Mesenchymal stem cell (in vitro differentiated cells and primary cell): Measurements from ENCODE around the gene NBPF4.
A peak's percentile ranks its signal among the peaks of the same experiment; 100 is the strongest.
"Not testable (repeated sequence)": the region's sequence is repeated elsewhere in the genome, so short reads cannot be mapped to it uniquely, and the experiment has no call there.

Experiments
- DNase-seq: peaks from one replicate; pipeline ENCODE4 v3.0.0-alpha.2; 2013
- H2AFZ ChIP-seq: one replicate; pipeline ENCODE4 v1.6.1; 2013; ENCODE audit warnings: low read depth, mild to moderate bottlenecking, control low read depth, inconsistent platforms, low read length, moderate library complexity
- H2AK5ac ChIP-seq: 2 replicates; pipeline ENCODE4 v1.6.1; 2013; ENCODE audit warnings: low read length, moderate library complexity, mild to moderate bottlenecking, inconsistent platforms; ENCODE audit not compliant: severe bottlenecking
- H2BK120ac ChIP-seq: one replicate; pipeline ENCODE4 v1.6.1; 2013; ENCODE audit warnings: low read depth, mild to moderate bottlenecking, inconsistent platforms, low read length, moderate library complexity
- H2BK12ac ChIP-seq, 2 experiments: one replicate each; pipeline ENCODE4 v1.6.1; 2013; ENCODE audit warnings: inconsistent platforms in 2 of 2, low read length in 2 of 2, mild to moderate bottlenecking in 2 of 2, moderate library complexity in 2 of 2, control low read depth in 1 of 2
- H2BK15ac ChIP-seq: one replicate; pipeline ENCODE4 v1.6.1; 2013; ENCODE audit warnings: mild to moderate bottlenecking, low read depth, inconsistent platforms; ENCODE audit not compliant: poor library complexity, severe bottlenecking
- H2BK5ac ChIP-seq: 2 replicates; pipeline ENCODE4 v1.6.1; 2013; ENCODE audit warnings: low read depth, mild to moderate bottlenecking, low read length, control low read depth, inconsistent platforms; ENCODE audit not compliant: poor library complexity, severe bottlenecking
- H3K14ac ChIP-seq, 2 experiments: one replicate each; pipeline ENCODE4 v1.6.1; 2013; ENCODE audit warnings: inconsistent platforms in 2 of 2, low read length in 2 of 2, control low read depth in 1 of 2, mild to moderate bottlenecking in 1 of 2, moderate library complexity in 1 of 2
- H3K18ac ChIP-seq, 2 experiments: one replicate each; pipeline ENCODE4 v1.6.1; 2013; ENCODE audit warnings: inconsistent platforms in 2 of 2, low read length in 2 of 2, control low read depth in 1 of 2, low read depth in 1 of 2, mild to moderate bottlenecking in 1 of 2
- H3K23ac ChIP-seq, 2 experiments: one replicate each; pipeline ENCODE4 v1.6.1; 2013; ENCODE audit warnings: inconsistent platforms in 2 of 2, low read length in 2 of 2, mild to moderate bottlenecking in 2 of 2, moderate library complexity in 2 of 2, control low read depth in 1 of 2
- H3K27ac ChIP-seq: 2 replicates; pipeline ENCODE4 v1.5.1; 2013; ENCODE audit warnings: mild to moderate bottlenecking, moderate library complexity, low read length, control low read depth, inconsistent platforms; ENCODE audit not compliant: poor library complexity, severe bottlenecking
- H3K27me3 ChIP-seq, 2 experiments: 2 replicates each; pipeline versions ENCODE4 v1.6.1 to v1.7.0; 2013; ENCODE audit warnings: low read length in 2 of 2, mild to moderate bottlenecking in 2 of 2, moderate library complexity in 2 of 2, control low read depth in 1 of 2, inconsistent platforms in 1 of 2; ENCODE audit not compliant: control insufficient read depth in 1 of 2, insufficient read depth in 1 of 2
- H3K36me3 ChIP-seq, 2 experiments: 2 replicates each; pipeline versions ENCODE4 v1.6.1 to v1.7.0; 2013; ENCODE audit warnings: low read length in 2 of 2, control low read depth in 1 of 2, inconsistent platforms in 1 of 2, low read depth in 1 of 2, mild to moderate bottlenecking in 1 of 2; ENCODE audit not compliant: insufficient read depth in 2 of 2, control insufficient read depth in 1 of 2
- H3K4ac ChIP-seq, 2 experiments: one replicate each; pipeline ENCODE4 v1.6.1; 2013; ENCODE audit warnings: inconsistent platforms in 2 of 2, low read length in 2 of 2, mild to moderate bottlenecking in 2 of 2, moderate library complexity in 2 of 2, control low read depth in 1 of 2, low read depth in 1 of 2
- H3K4me1 ChIP-seq: 2 replicates; pipeline ENCODE4 v1.6.1; 2013; ENCODE audit warnings: low read depth, low read length, control low read depth; ENCODE audit not compliant: control insufficient read depth, insufficient read depth
- H3K4me2 ChIP-seq: 2 replicates; pipeline ENCODE4 v1.6.1; 2013; ENCODE audit warnings: low read length, mild to moderate bottlenecking, inconsistent platforms; ENCODE audit not compliant: poor library complexity, severe bottlenecking
- H3K4me3 ChIP-seq, 2 experiments: 2 replicates each; pipeline versions ENCODE4 v1.5.1 to v1.7.0; 2013; ENCODE audit warnings: low read length in 2 of 2, mild to moderate bottlenecking in 2 of 2, control low read depth in 1 of 2, low read depth in 1 of 2; ENCODE audit not compliant: insufficient read depth in 1 of 2
- H3K79me1 ChIP-seq: replicated peaks from 2 replicates; pipeline ENCODE4 v1.6.1; 2013; ENCODE audit warnings: mild to moderate bottlenecking, control low read depth, low read length, inconsistent platforms; ENCODE audit not compliant: poor library complexity, severe bottlenecking
- H3K9ac ChIP-seq: 2 replicates; pipeline ENCODE4 v1.7.0; 2013; ENCODE audit warnings: mild to moderate bottlenecking, low read length, moderate library complexity
- H3K9me3 ChIP-seq: 2 replicates; pipeline ENCODE4 v1.7.0; 2013; ENCODE audit warnings: mild to moderate bottlenecking, low read length; ENCODE audit not compliant: control insufficient read depth
- H4K8ac ChIP-seq: one replicate; pipeline ENCODE4 v1.6.1; 2013; ENCODE audit warnings: inconsistent platforms, mild to moderate bottlenecking, low read length, moderate library complexity
- H4K91ac ChIP-seq: one replicate; pipeline ENCODE4 v1.6.1; 2013; ENCODE audit warnings: mild to moderate bottlenecking, low read length, inconsistent platforms
- WGBS: methylation state at CpG from one replicate; pipeline ENCODE4 v1.1.7; 2013; ENCODE audit warnings: mixed read lengths; 5-methylcytosine and 5-hydroxymethylcytosine counted together

Gene NBPF4

DNA sequence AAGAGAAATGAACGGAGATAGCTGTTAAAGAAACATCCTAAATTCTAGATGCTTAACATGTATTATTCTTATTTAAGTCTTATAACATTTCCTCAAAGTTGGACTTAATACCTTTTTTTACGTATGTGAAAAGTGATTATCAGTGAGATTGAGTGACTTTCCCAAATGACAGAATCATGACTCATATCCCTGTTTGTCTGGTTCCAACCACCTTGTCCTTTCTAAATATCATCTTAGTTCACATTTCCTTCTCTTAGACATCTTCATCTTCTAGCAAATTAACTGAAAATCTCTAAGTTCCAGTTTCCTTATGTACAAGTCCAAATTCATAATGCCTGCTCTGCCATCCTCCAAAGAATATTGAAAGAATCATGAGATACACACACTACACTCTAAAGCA is 26.9 kb downstream of the NBPF4 start:
- H3K4me3 ChIP-seq, H4K8ac ChIP-seq, H4K91ac ChIP-seq, H3K4ac ChIP-seq, H2AFZ ChIP-seq, H3K18ac ChIP-seq, H3K4me1 ChIP-seq, H3K27ac ChIP-seq, H3K23ac ChIP-seq, H3K9me3 ChIP-seq, H3K4me2 ChIP-seq, H2BK5ac ChIP-seq, DNase-seq, H2BK120ac ChIP-seq, H3K27me3 ChIP-seq, H3K14ac ChIP-seq, H3K9ac ChIP-seq, H3K79me1 ChIP-seq, H2BK15ac ChIP-seq, H2AK5ac ChIP-seq, H3K36me3 ChIP-seq, H2BK12ac ChIP-seq: not testable (repeated sequence)
- no CpG with 5 or more reads among the region's 2 CpGs for WGBS

DNA sequence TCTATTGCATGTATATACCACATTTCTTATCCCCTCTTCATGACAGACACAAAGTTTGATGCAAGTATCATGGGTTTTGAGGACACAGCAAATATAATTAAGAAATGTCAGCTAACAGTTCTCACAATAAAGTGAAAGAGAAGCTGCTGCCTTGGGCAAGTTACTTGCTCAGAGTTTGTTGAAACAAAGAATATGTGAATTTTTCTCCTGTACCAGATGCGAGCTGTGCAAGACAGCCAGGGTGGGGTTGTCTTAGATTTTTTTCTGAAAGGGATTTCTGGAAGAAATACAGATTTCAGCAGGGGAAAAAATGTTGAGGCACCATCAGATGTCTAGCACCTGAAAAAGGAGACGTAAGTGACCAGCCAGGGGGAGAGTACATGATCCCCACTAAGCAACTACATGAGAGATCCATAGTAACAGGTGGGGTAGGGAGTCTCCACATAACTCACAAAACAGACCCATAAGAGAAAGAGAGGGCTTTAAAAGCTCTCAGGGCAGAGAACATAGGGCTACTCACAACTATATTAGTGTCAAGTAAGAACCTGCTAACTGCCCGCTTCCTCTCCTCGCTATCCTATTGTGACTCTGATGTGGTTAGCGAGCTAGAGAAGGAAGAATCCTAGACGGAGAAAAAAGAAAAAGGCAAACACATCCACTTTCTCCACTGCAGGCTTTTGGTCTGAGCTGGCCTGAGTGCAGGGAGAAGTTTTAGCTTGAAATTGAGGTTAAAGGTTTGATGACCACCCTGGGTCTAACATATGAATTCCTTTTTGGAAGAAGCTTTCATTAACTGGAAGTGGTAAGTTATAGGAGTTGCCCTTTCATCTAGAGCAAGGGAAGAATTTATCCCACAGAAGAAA is 27.6 kb downstream of the NBPF4 start:
- no CpG with 5 or more reads among the region's 6 CpGs for WGBS
- H3K18ac ChIP-seq, result not testable (repeated sequence)

DNA sequence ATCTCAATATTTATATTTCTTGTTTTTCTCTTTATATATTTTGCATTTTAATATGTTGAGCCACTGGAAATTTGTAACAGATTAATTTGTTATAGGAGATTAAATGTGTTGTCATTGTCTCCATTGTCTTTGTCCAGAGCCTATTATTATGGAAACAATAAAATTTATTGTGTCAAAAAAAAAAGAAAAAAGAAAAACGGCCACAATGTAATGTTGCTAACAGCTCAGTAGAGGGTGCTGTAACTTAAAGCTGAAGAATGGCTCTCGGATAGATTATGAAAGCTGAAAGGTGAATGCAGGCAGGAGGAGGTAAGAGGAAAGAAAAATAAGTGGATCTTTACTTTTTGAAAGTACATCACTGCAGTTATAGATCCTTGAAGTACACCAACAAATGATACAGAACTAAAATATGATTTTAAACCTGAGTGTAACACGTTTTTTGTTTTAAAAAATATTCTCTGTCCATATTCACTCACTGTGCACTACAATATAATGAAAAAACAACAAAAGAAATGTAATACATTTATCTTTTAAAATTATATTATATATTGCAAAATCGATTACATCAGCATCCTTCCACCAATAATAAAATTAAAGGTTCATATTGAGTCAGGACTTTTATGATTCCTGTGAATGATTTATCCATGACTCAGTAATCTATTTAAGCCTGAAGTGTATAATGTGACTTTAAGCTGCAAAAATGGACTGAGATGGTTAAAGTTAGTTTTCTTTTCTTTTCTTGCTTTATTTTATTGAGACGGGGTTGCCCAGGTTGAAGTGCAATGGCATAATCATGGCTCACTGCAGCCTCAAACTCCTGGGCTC is 29.0 kb downstream of the NBPF4 start:
- H3K4me2 ChIP-seq, H2AFZ ChIP-seq, H4K91ac ChIP-seq, H3K4ac ChIP-seq, H3K4me1 ChIP-seq, H3K23ac ChIP-seq, H2AK5ac ChIP-seq, H3K9ac ChIP-seq, H3K4me3 ChIP-seq, H3K18ac ChIP-seq, H3K36me3 ChIP-seq, H4K8ac ChIP-seq, H2BK12ac ChIP-seq, H2BK5ac ChIP-seq, H3K14ac ChIP-seq, H3K27ac ChIP-seq, H3K79me1 ChIP-seq, H3K9me3 ChIP-seq, H2BK120ac ChIP-seq, H2BK15ac ChIP-seq: not testable (repeated sequence)
- DNase-seq, result peak; percentile 21
- peaks cover 13 to 14% of the 10 kb centered on the region in 2 experiments for H3K27me3 ChIP-seq
- 0% methylated on average over 2 of the region's 5 CpGs for WGBS

More for the DNA sequence above, 27.6 kb downstream of the NBPF4 start:
- not testable (repeated sequence) for H3K9me3 ChIP-seq, H3K79me1 ChIP-seq, H4K8ac ChIP-seq, DNase-seq, H3K27ac ChIP-seq, H3K4me2 ChIP-seq, H2BK120ac ChIP-seq, H3K9ac ChIP-seq, H3K4me1 ChIP-seq, H3K36me3 ChIP-seq, H2AFZ ChIP-seq, H3K14ac ChIP-seq, H3K4ac ChIP-seq, H2AK5ac ChIP-seq, H2BK12ac ChIP-seq, H2BK15ac ChIP-seq, H3K4me3 ChIP-seq, H2BK5ac ChIP-seq, H4K91ac ChIP-seq, H3K23ac ChIP-seq
- peaks cover 10% of the 10 kb centered on the region in 2 experiments for H3K27me3 ChIP-seq

DNA sequence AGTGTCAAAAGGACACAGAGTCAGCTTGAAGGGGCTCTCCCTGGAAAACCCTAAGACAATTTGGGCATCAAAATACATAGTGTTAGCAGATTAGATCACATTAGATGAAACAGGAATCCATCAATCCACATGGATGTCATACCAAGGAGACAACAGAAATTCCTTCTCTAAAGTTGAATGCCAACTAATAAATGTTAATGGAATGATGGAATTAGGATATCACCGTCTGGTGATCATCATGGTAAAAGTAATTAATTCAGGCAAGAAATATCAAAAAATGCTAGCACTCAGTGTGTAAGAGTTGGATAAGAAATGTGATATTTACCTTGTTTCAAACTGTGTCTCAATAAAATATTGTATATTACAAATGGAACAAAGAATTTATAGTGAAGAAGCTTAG is 32.9 kb downstream of the NBPF4 start:
- Histone ChIP-seq H3K4me2 (no peak overlapping the region), H4K91ac (no peak overlapping the region), H2AFZ (no peak overlapping the region), H2BK12ac (no peak overlapping the region), H3K23ac (no peak overlapping the region), H3K27me3 (peaks cover 26 to 31% of the 10 kb centered on the region in 2 experiments), H3K9ac (no peak overlapping the region), H2BK15ac (no peak overlapping the region), H3K27ac (no peak overlapping the region), H3K4me1 (no peaks in the 10 kb centered on the region), H3K4ac (no peak overlapping the region), H3K4me3 (no peak overlapping the region), H3K18ac (no peak overlapping the region), H3K9me3 (no peaks in the 10 kb centered on the region), H2AK5ac (no peak overlapping the region), H4K8ac (no peak overlapping the region), H3K14ac (no peak overlapping the region), H2BK120ac (no peak overlapping the region), H3K36me3 (no peaks in the 10 kb centered on the region), H2BK5ac (no peak overlapping the region), H3K79me1 (no peaks in the 10 kb centered on the region)
- 86% methylated on average over 1 of the region's 1 CpG for WGBS
- no peak for DNase-seq
